GM23248 (cell line): ENCODE data around the gene RALGPS1. TPM values are rescaled to one million over a fixed set of nuclear protein-coding genes. Genes with fewer than 3 reads are reported as not detected.

Experiments used
- DNase-seq: peaks from one replicate; pipeline ENCODE4 v3.0.0-alpha.2; 2015
- H2AFZ ChIP-seq: fragments of 200-600 bp; sonication (generic); 2 replicates; pipeline ENCODE4 v1.6.1; 2016; ENCODE audit warnings: antibody characterized with exemption
- H3F3A ChIP-seq: fragments of 200-600 bp; sonication (generic); 2 replicates; pipeline ENCODE4 v1.6.1; 2016; ENCODE audit warnings: mild to moderate bottlenecking, antibody characterized with exemption, mixed run types; ENCODE audit not compliant: insufficient read depth
- H3K27ac ChIP-seq: fragments of 200-600 bp; sonication (generic); 2 replicates; pipeline ENCODE4 v1.5.1; 2016; ENCODE audit warnings: mild to moderate bottlenecking
- H3K27me3 ChIP-seq: fragments of 200-600 bp; sonication (generic); replicated peaks from 2 replicates; pipeline ENCODE4 v1.6.1; 2016; ENCODE audit warnings: mild to moderate bottlenecking; ENCODE audit not compliant: insufficient read depth
- H3K36me3 ChIP-seq: fragments of 200-600 bp; sonication (generic); 2 replicates; pipeline ENCODE4 v1.6.1; 2016; ENCODE audit warnings: low read depth, mild to moderate bottlenecking
- H3K4me1 ChIP-seq: fragments of 200-600 bp; sonication (generic); 2 replicates; pipeline ENCODE4 v1.6.1; 2016; ENCODE audit warnings: mild to moderate bottlenecking; ENCODE audit not compliant: insufficient read depth
- H3K4me2 ChIP-seq: fragments of 200-600 bp; sonication (generic); one replicate; pipeline ENCODE4 v1.6.1; 2016; ENCODE audit warnings: mild to moderate bottlenecking; ENCODE audit not compliant: unreplicated experiment
- H3K4me3 ChIP-seq: fragments of 200-600 bp; sonication (generic); 2 replicates; pipeline ENCODE4 v1.5.1; 2016; ENCODE audit warnings: mild to moderate bottlenecking
- H3K79me2 ChIP-seq: fragments of 200-600 bp; sonication (generic); 2 replicates; pipeline ENCODE4 v1.6.1; 2016; ENCODE audit warnings: mild to moderate bottlenecking; ENCODE audit not compliant: insufficient read depth
- H3K9ac ChIP-seq: fragments of 200-600 bp; sonication (generic); 2 replicates; pipeline ENCODE4 v1.6.1; 2016; ENCODE audit warnings: mild to moderate bottlenecking
- H3K9me2 ChIP-seq: fragments of 200-600 bp; sonication (generic); 2 replicates; pipeline ENCODE4 v1.6.1; 2016; ENCODE audit warnings: mixed run types, mild to moderate bottlenecking, moderate library complexity; ENCODE audit not compliant: insufficient read depth
- H3K9me3 ChIP-seq: fragments of 200-600 bp; sonication (generic); one replicate; pipeline ENCODE4 v1.6.1; 2017; ENCODE audit warnings: low read depth
- H4K20me1 ChIP-seq: fragments of 200-600 bp; sonication (generic); 2 replicates; pipeline ENCODE4 v1.6.0; 2016; ENCODE audit not compliant: insufficient read depth
- EZH2 ChIP-seq: fragments of 200-600 bp; sonication (generic); IDR thresholded peaks from 2 replicates; pipeline ENCODE4 v1.6.1; 2018; ENCODE audit warnings: antibody characterized with exemption, mild to moderate bottlenecking; ENCODE audit not compliant: insufficient read depth, poor library complexity, severe bottlenecking
- EZH2phosphoT487 ChIP-seq: fragments of 200-600 bp; sonication (generic); IDR thresholded peaks from 2 replicates; pipeline ENCODE4 v1.6.1; 2018; ENCODE audit warnings: antibody characterized with exemption, moderate library complexity, mild to moderate bottlenecking, low read depth; ENCODE audit not compliant: insufficient read depth
- WGBS, 2 experiments: methylation state at CpG; one replicate each; pipeline ENCODE4 v1.1.6; 2015 to 2017; ENCODE audit warnings: low lambda C conversion rate in 2 of 2, low coverage in 1 of 2; ENCODE audit errors: missing lambda C conversion rate in 2 of 2; 5-methylcytosine and 5-hydroxymethylcytosine counted together
- in situ Hi-C: fragments of 300-500 bp; cut with MboI; formaldehyde crosslinking; loops from 2 replicates; pipeline ENCODE4 v1.15.0; 2020
- polyA plus RNA-seq: library from polyadenylated mRNA; unstranded; fragments of >200 nt; fragmentation: Nextera tagmentation; extraction: Ambion mirVana; gene quantifications from 2 replicates; pipeline ENCODE4 v1.2.1, GENCODE V29; 2016
- total RNA-seq: library from RNA; depleted of rRNA; stranded (reverse); fragments of >200 nt; shearing (Covaris generic); gene quantifications from 2 replicates; pipeline ENCODE4 v1.2.3, GENCODE V29; 2014

Gene RALGPS1
- total and polyA plus RNA-seq, 2 experiments from 2014 or later: 0.54 to 1.8 TPM

DNA sequence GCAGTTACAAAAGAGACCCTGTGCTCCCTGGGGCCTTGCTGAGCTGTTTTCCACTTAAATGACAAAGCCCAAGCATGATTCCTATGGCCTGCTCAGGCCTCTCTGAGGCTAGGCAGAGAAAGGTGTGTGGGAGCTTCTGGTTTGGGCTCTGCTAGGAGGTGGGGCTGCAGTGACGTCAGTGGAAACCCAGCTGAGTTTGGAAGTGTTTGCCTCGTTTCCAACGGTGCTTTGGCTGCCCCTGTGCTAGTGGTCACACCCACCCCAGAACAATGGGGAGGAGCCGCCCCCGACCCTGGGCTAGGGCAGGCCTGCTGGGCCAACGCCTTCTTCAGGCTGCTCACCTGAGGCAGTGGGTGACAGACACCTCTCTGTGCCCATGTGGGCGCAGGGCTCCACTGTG is 197.5 kb downstream of the RALGPS1 start:
- Histone ChIP-seq H3K9me3 (no peaks in the 10 kb centered on the region), H3F3A (no peaks in the 10 kb centered on the region), H3K9ac (no peak overlapping the region), H4K20me1 (no peaks in the 10 kb centered on the region), H3K27ac (no peak overlapping the region), H3K27me3 (no peaks in the 10 kb centered on the region), H3K4me3 (no peak overlapping the region), H3K4me1 (peaks cover 2% of the 10 kb centered on the region; the same call in 1 of the 2 replicates), H3K36me3 (peaks cover 5% of the 10 kb centered on the region; the same call in 1 of the 2 replicates), H2AFZ (no peak overlapping the region), H3K9me2 (no peaks in the 10 kb centered on the region), H3K4me2 (no peak overlapping the region), H3K79me2 (no peaks in the 10 kb centered on the region)
- TF ChIP-seq EZH2phosphoT487: no peak
- no peak for TF ChIP-seq EZH2
- WGBS, 2 experiments: 60 to 61% methylated on average over 7 of the region's 7 CpGs
- DNase-seq: no peak
- in situ Hi-C loops: no loop called here

DNA sequence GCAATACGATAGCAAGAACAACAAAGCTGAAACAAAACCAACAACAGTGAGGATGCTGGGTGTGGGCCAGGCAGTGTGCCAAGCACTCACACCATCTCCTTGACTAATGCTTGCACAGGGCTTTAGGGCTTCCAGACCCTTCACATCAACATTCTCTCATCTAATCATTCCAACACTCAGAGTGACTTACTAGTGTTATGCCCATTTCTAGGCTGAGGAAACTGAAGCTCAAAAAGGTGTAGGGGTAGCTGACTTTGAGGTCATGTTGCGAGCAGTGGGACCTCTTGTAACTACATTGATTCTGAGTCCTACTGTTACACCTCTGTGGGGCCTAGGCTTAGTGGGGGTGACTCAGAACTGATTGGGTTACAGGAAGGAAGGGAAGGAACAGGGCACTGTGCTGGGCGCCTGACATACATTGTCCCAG is 198.2 kb downstream of the RALGPS1 start:
- in situ Hi-C loops: no loop called here
- 78 to 79% methylated on average over 3 of the region's 3 CpGs for WGBS, 2 experiments
- Histone ChIP-seq H4K20me1 (no peaks in the 10 kb centered on the region), H3F3A (no peaks in the 10 kb centered on the region), H2AFZ (no peak overlapping the region), H3K9ac (no peak overlapping the region), H3K27me3 (no peaks in the 10 kb centered on the region), H3K9me3 (no peaks in the 10 kb centered on the region), H3K4me2 (no peak overlapping the region), H3K9me2 (no peaks in the 10 kb centered on the region), H3K4me1 (peaks cover 5% of the 10 kb centered on the region; the same call in 1 of the 2 replicates), H3K79me2 (no peaks in the 10 kb centered on the region), H3K36me3 (no peaks in the 10 kb centered on the region), H3K4me3 (no peak overlapping the region), H3K27ac (no peak overlapping the region)
- no peak for TF ChIP-seq EZH2phosphoT487
- no peak for TF ChIP-seq EZH2
- peak; percentile 34 for DNase-seq

DNA sequence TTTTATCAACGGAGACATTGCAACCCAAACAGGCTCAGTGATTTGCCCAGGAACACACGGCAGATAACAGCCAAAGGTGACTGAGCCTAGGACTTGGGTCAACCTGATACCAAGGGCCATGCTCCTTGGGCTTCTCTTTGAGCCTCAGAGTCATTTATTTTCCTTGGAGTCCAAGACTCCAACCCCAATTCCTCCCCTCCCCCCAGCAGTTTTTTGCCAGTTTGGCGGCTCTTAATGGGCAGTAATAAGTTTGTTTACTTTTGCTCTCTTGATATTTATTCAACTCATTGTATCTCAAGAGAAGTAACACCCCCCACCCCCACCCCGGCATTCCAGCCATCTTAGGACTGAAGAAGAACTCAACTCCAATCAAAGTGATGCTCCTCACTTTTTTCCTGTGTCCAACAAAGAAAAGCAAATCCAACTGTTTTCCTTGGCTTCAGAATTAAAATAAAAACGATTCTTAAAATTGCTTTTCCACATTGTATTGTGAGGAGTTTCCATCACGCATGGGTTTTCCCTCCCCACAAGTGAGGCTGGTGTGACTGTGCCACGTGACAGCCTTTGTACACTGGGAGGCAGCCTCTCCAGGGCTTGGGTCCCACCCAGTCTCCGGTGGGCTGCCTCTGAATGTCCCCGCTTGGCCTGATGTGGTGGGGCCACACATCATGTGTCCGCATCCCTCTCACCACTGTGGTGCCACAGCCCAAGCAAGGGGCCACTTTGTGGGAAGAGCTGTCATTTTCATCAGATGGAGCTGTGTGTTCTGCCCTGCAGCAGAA is 198.8 kb downstream of the RALGPS1 start:
- H2AFZ ChIP-seq: no peak overlapping the region
- in situ Hi-C loops: no loop called here
- DNase-seq: no peak
- WGBS, 2 experiments: 77 to 81% methylated on average over 10 of the region's 10 CpGs
- H3K9ac ChIP-seq: no peak overlapping the region
- H3K27me3 ChIP-seq: no peaks in the 10 kb centered on the region
- no peaks in the 10 kb centered on the region for H3F3A ChIP-seq
- no peaks in the 10 kb centered on the region for H3K79me2 ChIP-seq
- TF ChIP-seq EZH2: no peak
- TF ChIP-seq EZH2phosphoT487: no peak
- H3K27ac ChIP-seq: no peak overlapping the region
- no peaks in the 10 kb centered on the region for H3K36me3 ChIP-seq
- H4K20me1 ChIP-seq: no peaks in the 10 kb centered on the region
- no peaks in the 10 kb centered on the region for H3K9me2 ChIP-seq
- H3K4me3 ChIP-seq: no peak overlapping the region
- peaks cover 5% of the 10 kb centered on the region; the same call in 1 of the 2 replicates for H3K4me1 ChIP-seq
- no peak overlapping the region for H3K4me2 ChIP-seq
- no peaks in the 10 kb centered on the region for H3K9me3 ChIP-seq

DNA sequence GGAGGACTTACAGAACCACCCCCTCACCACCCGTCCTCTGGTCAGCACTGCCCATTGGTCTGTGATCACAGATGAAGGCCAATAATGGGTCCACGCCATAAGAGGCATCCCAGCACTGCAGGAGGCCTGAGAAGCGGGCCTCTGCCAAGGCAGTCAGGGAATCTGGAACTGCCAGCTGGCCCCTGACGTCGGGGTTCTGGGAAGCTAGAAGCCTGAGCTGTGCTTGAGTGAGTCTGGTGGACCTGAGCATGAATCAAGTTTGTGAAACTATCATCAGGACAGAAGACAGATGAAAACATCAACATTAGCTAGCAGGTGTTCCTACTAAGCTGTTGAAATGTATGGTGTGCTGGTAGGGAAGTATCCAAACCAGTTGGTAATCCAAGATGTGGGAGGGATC is 200.0 kb downstream of the RALGPS1 start:
- 66 to 74% methylated on average over 5 of the region's 5 CpGs for WGBS, 2 experiments
- no peak overlapping the region for H3K9ac ChIP-seq
- no peak for DNase-seq
- no peaks in the 10 kb centered on the region for H3K79me2 ChIP-seq
- no peak overlapping the region for H3K4me2 ChIP-seq
- H4K20me1 ChIP-seq: no peaks in the 10 kb centered on the region
- H3K27me3 ChIP-seq: no peaks in the 10 kb centered on the region
- no peak overlapping the region for H3K4me3 ChIP-seq
- no peak overlapping the region for H2AFZ ChIP-seq
- H3K36me3 ChIP-seq: no peaks in the 10 kb centered on the region
- H3K4me1 ChIP-seq: peaks cover 5% of the 10 kb centered on the region; the same call in 1 of the 2 replicates
- no peaks in the 10 kb centered on the region for H3K9me3 ChIP-seq
- H3F3A ChIP-seq: no peaks in the 10 kb centered on the region
- H3K9me2 ChIP-seq: no peaks in the 10 kb centered on the region
- no peak for TF ChIP-seq EZH2phosphoT487
- no peak for TF ChIP-seq EZH2
- no peak overlapping the region for H3K27ac ChIP-seq
- in situ Hi-C loops: no loop called here
